Upper lobe of right lung (tissue), 1 donor: ENCODE data around the gene MAP3K9. TPM values are rescaled to one million over a fixed set of nuclear protein-coding genes. Genes with fewer than 3 reads are reported as not detected.

ENCODE experiments used
- ATAC-seq: fragments of 200-7000 bp; cut with Tn5 transposase; one replicate; pipeline ENCODE4 v1.9.1; 2020; ENCODE audit warnings: mild to moderate bottlenecking, moderate library complexity
- DNase-seq: peaks from one replicate; pipeline ENCODE4 v3.0.0-alpha.2; 2020
- H3K27ac ChIP-seq: fragments of 200-600 bp; one replicate; pipeline ENCODE4 v1.8.0; 2022
- H3K27me3 ChIP-seq: fragments of 200-600 bp; one replicate; pipeline ENCODE4 v1.8.0; 2022; ENCODE audit warnings: mild to moderate bottlenecking
- H3K36me3 ChIP-seq: fragments of 200-600 bp; one replicate; pipeline ENCODE4 v1.8.0; 2022
- H3K4me1 ChIP-seq: fragments of 200-600 bp; one replicate; pipeline ENCODE4 v1.8.0; 2022
- H3K4me3 ChIP-seq: fragments of 200-600 bp; one replicate; pipeline ENCODE4 v1.8.0; 2022; ENCODE audit warnings: mild to moderate bottlenecking
- H3K9me3 ChIP-seq: fragments of 200-600 bp; one replicate; pipeline ENCODE4 v1.8.0; 2022
- CTCF ChIP-seq: fragments of 200-600 bp; IDR thresholded peaks from one replicate; pipeline ENCODE4 v1.8.0; 2022; ENCODE audit warnings: antibody characterized with exemption
- intact Hi-C: fragments of 100-400 bp; cut with DNase I; formaldehyde crosslinking; loops from one replicate; pipeline ENCODE4 v1.11.0; 2022
- total RNA-seq: library from RNA; stranded (reverse); fragmentation: NEBNext Ultra II Directional; extraction: Animal tissue kit (Norgen Biotek cat#: 25700); gene quantifications from one replicate; pipeline ENCODE4 v1.2.1, GENCODE V29; 2021
- donor health status: DM: no; HTN: yes; CAD: no; lungs with severe emphysema.

Gene MAP3K9
- total RNA-seq, 1 donor from 2014 or later = 12.0 TPM

- intact Hi-C loops = no loop called here
- peaks cover 6% of the 10 kb centered on the region for H3K27me3 ChIP-seq
- DNase-seq (no peak), ATAC-seq (no peak)
- no peak for TF ChIP-seq CTCF
- no peaks in the 10 kb centered on the region for H3K4me1 ChIP-seq
- no peaks in the 10 kb centered on the region for H3K9me3 ChIP-seq
- H3K27ac ChIP-seq = no peak overlapping the region
- H3K4me3 ChIP-seq = no peak overlapping the region
- H3K36me3 ChIP-seq = no peaks in the 10 kb centered on the region
These were observed 7.5 kb downstream of the MAP3K9 start for GRCh38 chr14:70801836-70802235.

GRCh38 chr14:70796551-70796950, 12.8 kb downstream of the MAP3K9 start:
- no peaks in the 10 kb centered on the region for H3K9me3 ChIP-seq
- H3K4me1 ChIP-seq = no peaks in the 10 kb centered on the region
- H3K27ac ChIP-seq = no peak overlapping the region
- no peak overlapping the region for H3K4me3 ChIP-seq
- H3K27me3 ChIP-seq = no peaks in the 10 kb centered on the region
- TF ChIP-seq CTCF = no peak
- DNase-seq (no peak), ATAC-seq (no peak)
- intact Hi-C loops = no loop called here
- H3K36me3 ChIP-seq = no peaks in the 10 kb centered on the region

- no peak overlapping the region for H3K27ac ChIP-seq
- no peak for DNase-seq
- intact Hi-C loops = no loop called here
- H3K9me3 ChIP-seq = no peaks in the 10 kb centered on the region
- no peak overlapping the region for H3K4me3 ChIP-seq
- no peaks in the 10 kb centered on the region for H3K36me3 ChIP-seq
- no peak for ATAC-seq
- peaks cover under 1% of the 10 kb centered on the region for H3K4me1 ChIP-seq
- no peaks in the 10 kb centered on the region for H3K27me3 ChIP-seq
- no peak for TF ChIP-seq CTCF
These were observed 15.0 kb downstream of the MAP3K9 start for GRCh38 chr14:70794294-70794693.

GRCh38 chr14:70793637-70794036, 15.7 kb downstream of the MAP3K9 start:
- H3K27ac ChIP-seq = no peak overlapping the region
- DNase-seq (no peak), ATAC-seq (no peak)
- no peak overlapping the region for H3K4me3 ChIP-seq
- no peaks in the 10 kb centered on the region for H3K9me3 ChIP-seq
- no peaks in the 10 kb centered on the region for H3K36me3 ChIP-seq
- intact Hi-C loops = no loop called here
- H3K27me3 ChIP-seq = no peaks in the 10 kb centered on the region
- no peak for TF ChIP-seq CTCF
- H3K4me1 ChIP-seq = peaks cover 3% of the 10 kb centered on the region

GRCh38 chr14:70792939-70793338, 16.4 kb downstream of the MAP3K9 start:
- Histone ChIP-seq H3K27me3 (no peaks in the 10 kb centered on the region), H3K4me3 (no peak overlapping the region), H3K27ac (no peak overlapping the region), H3K36me3 (no peaks in the 10 kb centered on the region), H3K4me1 (peaks cover 3% of the 10 kb centered on the region), H3K9me3 (no peaks in the 10 kb centered on the region)
- intact Hi-C loops = no loop called here
- no peak for ATAC-seq
- TF ChIP-seq CTCF = no peak
- DNase-seq = no peak

GRCh38 chr14:70791971-70792370, 17.3 kb downstream of the MAP3K9 start:
- Histone ChIP-seq H3K36me3 (no peaks in the 10 kb centered on the region), H3K9me3 (no peaks in the 10 kb centered on the region), H3K4me3 (no peak overlapping the region), H3K27ac (no peak overlapping the region), H3K27me3 (no peaks in the 10 kb centered on the region), H3K4me1 (peaks cover 3% of the 10 kb centered on the region)
- DNase-seq = no peak
- TF ChIP-seq CTCF = no peak
- no peak for ATAC-seq
- intact Hi-C loops = no loop called here
